ENCODE measurements around the gene KCP. TPM values are rescaled to one million over a fixed set of nuclear protein-coding genes. Genes with fewer than 3 reads are reported as not detected.
A peak's percentile ranks its signal among the peaks of the same experiment; 100 is the strongest.

KCP gene
- total RNA-seq, 1 donor = 1.1 TPM

GRCh38 chr7:128869138-128869943 lies 41.2 kb downstream of the KCP start:
- Histone ChIP-seq H3K27ac (ENCODE audit: low read depth, low read length) (no peak overlapping the region), H3K4me2 (ENCODE audit: insufficient read depth, low read length) (peak overlapping the region; percentile 78), H3K9me3 (ENCODE audit: low read depth, low read length) (no peaks in the 10 kb centered on the region), H3K36me3 (ENCODE audit: insufficient read depth, low read length) (peaks cover 13% of the 10 kb centered on the region), H2AFZ (ENCODE audit: low read length) (no peak overlapping the region), H4K20me1 (ENCODE audit: insufficient read depth, low read length) (peaks cover 22% of the 10 kb centered on the region), H3K27me3 (ENCODE audit: insufficient read depth, low read length) (peaks cover 11% of the 10 kb centered on the region), H3K4me1 (ENCODE audit: insufficient read depth, low read length) (no peaks in the 10 kb centered on the region), H3K79me2 (ENCODE audit: insufficient read depth, low read length) (peaks cover 6% of the 10 kb centered on the region), H3K4me3 (ENCODE audit: insufficient read depth, low read length) (peak overlapping the region; percentile 65)
- no peak for TF ChIP-seq CTCF (IDR thresholded peaks at IDR 0.05; ENCODE audit: extremely low read depth, low read depth, low read length)
- peak; percentile 92 for DNase-seq (ENCODE audit: insufficient read length, low spot score, missing footprints)

GRCh38 chr7:128868624-128869137 lies 41.8 kb downstream of the KCP start:
- Histone ChIP-seq H3K79me2 (ENCODE audit: insufficient read depth, low read length) (peaks cover 12% of the 10 kb centered on the region), H3K4me3 (ENCODE audit: insufficient read depth, low read length) (peak overlapping the region; percentile 65)
- DNase-seq (ENCODE audit: insufficient read length, low spot score, missing footprints) = no peak

GRCh38 chr7:128867842-128868623 lies 42.5 kb downstream of the KCP start:
- no peak overlapping the region for H3K4me2 ChIP-seq (ENCODE audit: insufficient read depth, low read length)
- no peaks in the 10 kb centered on the region for H3K9me3 ChIP-seq (ENCODE audit: low read depth, low read length)
- peaks cover 13% of the 10 kb centered on the region for H3K36me3 ChIP-seq (ENCODE audit: insufficient read depth, low read length)
- no peak for DNase-seq (ENCODE audit: insufficient read length, low spot score, missing footprints)
- TF ChIP-seq CTCF (IDR thresholded peaks at IDR 0.05; ENCODE audit: extremely low read depth, low read depth, low read length) = no peak
- H3K27ac ChIP-seq (ENCODE audit: low read depth, low read length) = no peak overlapping the region
- peaks cover 8% of the 10 kb centered on the region for H3K4me1 ChIP-seq (ENCODE audit: insufficient read depth, low read length)
- H2AFZ ChIP-seq (ENCODE audit: low read length) = no peak overlapping the region
- H3K79me2 ChIP-seq (ENCODE audit: insufficient read depth, low read length) = peaks cover 19% of the 10 kb centered on the region
- peaks cover 32% of the 10 kb centered on the region for H4K20me1 ChIP-seq (ENCODE audit: insufficient read depth, low read length)
- H3K27me3 ChIP-seq (ENCODE audit: insufficient read depth, low read length) = peaks cover 11% of the 10 kb centered on the region
- no peak overlapping the region for H3K4me3 ChIP-seq (ENCODE audit: insufficient read depth, low read length)

More at GRCh38 chr7:128868624-128869137, 41.8 kb downstream of the KCP start:
- no peak for TF ChIP-seq CTCF (IDR thresholded peaks at IDR 0.05; ENCODE audit: extremely low read depth, low read depth, low read length)
- no peaks in the 10 kb centered on the region for H3K9me3 ChIP-seq (ENCODE audit: low read depth, low read length)
- peaks cover 5% of the 10 kb centered on the region for H3K4me1 ChIP-seq (ENCODE audit: insufficient read depth, low read length)
- H3K4me2 ChIP-seq (ENCODE audit: insufficient read depth, low read length) = peak overlapping the region; percentile 78
- H4K20me1 ChIP-seq (ENCODE audit: insufficient read depth, low read length) = peaks cover 26% of the 10 kb centered on the region
- H3K36me3 ChIP-seq (ENCODE audit: insufficient read depth, low read length) = peaks cover 13% of the 10 kb centered on the region
- H2AFZ ChIP-seq (ENCODE audit: low read length) = no peak overlapping the region
- H3K27me3 ChIP-seq (ENCODE audit: insufficient read depth, low read length) = peaks cover 11% of the 10 kb centered on the region
- H3K27ac ChIP-seq (ENCODE audit: low read depth, low read length) = no peak overlapping the region

GRCh38 chr7:128867241-128867640 lies 43.3 kb downstream of the KCP start:
- Histone ChIP-seq H3K79me2 (ENCODE audit: insufficient read depth, low read length) (peaks cover 23% of the 10 kb centered on the region), H2AFZ (ENCODE audit: low read length) (no peak overlapping the region), H3K4me1 (ENCODE audit: insufficient read depth, low read length) (peaks cover 10% of the 10 kb centered on the region), H3K27ac (ENCODE audit: low read depth, low read length) (no peak overlapping the region), H3K27me3 (ENCODE audit: insufficient read depth, low read length) (peaks cover 11% of the 10 kb centered on the region), H3K4me3 (ENCODE audit: insufficient read depth, low read length) (no peak overlapping the region), H3K4me2 (ENCODE audit: insufficient read depth, low read length) (no peak overlapping the region), H4K20me1 (ENCODE audit: insufficient read depth, low read length) (peaks cover 35% of the 10 kb centered on the region), H3K9me3 (ENCODE audit: low read depth, low read length) (no peaks in the 10 kb centered on the region), H3K36me3 (ENCODE audit: insufficient read depth, low read length) (peaks cover 13% of the 10 kb centered on the region)
- TF ChIP-seq CTCF (IDR thresholded peaks at IDR 0.05; ENCODE audit: extremely low read depth, low read depth, low read length) = no peak
- DNase-seq (ENCODE audit: insufficient read length, low spot score, missing footprints) = no peak
